Nucleus accumbens (tissue), 56 donors: ENCODE data around the gene MPHOSPH8.
A peak's percentile ranks its signal among the peaks of the same experiment; 100 is the strongest.

ENCODE experiments used
- DNase-seq, 56 donors: peaks; one replicate each; lab custom pipeline; 2025; lab: John Stamatoyannopoulos, UW

The MPHOSPH8 gene

GRCh38 chr13:19633479-19634255, at the start of gene MPHOSPH8:
Gene MPHOSPH8 (plus strand): TSS chr13:19633659. CDS start chr13:19633749, 90 bp downstream.
- DNase-seq, result peak; percentile 56 to 96 (median 91)

- DNase-seq, result no peak
Observed at GRCh38 chr13:19586904-19587634, 46.4 kb upstream of the MPHOSPH8 start.

GRCh38 chr13:19587635-19588300, 45.7 kb upstream of the MPHOSPH8 start:
- peak in 6 of 56 donors; percentile 1 to 11 (median 6) for DNase-seq

- DNase-seq, result no peak
Observed at GRCh38 chr13:19589312-19589711, 44.1 kb upstream of the MPHOSPH8 start.

GRCh38 chr13:19590423-19590822, 43.0 kb upstream of the MPHOSPH8 start:
- no peak for DNase-seq

- no peak for DNase-seq
Observed at GRCh38 chr13:19591864-19592263, 41.6 kb upstream of the MPHOSPH8 start.

- no peak for DNase-seq
Observed at GRCh38 chr13:19592657-19593180, 40.7 kb upstream of the MPHOSPH8 start.

GRCh38 chr13:19596086-19596485, 37.4 kb upstream of the MPHOSPH8 start:
- no peak for DNase-seq

- no peak for DNase-seq
Observed at GRCh38 chr13:19596960-19597361, 36.5 kb upstream of the MPHOSPH8 start.

- DNase-seq, result no peak
Observed at GRCh38 chr13:19597523-19597922, 35.9 kb upstream of the MPHOSPH8 start.

GRCh38 chr13:19601749-19602725, 31.4 kb upstream of the MPHOSPH8 start:
- no peak for DNase-seq

GRCh38 chr13:19604306-19604705, 29.2 kb upstream of the MPHOSPH8 start:
- DNase-seq, result no peak

- no peak for DNase-seq
Observed at GRCh38 chr13:19605161-19605955, 28.1 kb upstream of the MPHOSPH8 start.

GRCh38 chr13:19606152-19606551, 27.3 kb upstream of the MPHOSPH8 start:
- no peak for DNase-seq

GRCh38 chr13:19606737-19607136, 26.7 kb upstream of the MPHOSPH8 start:
- DNase-seq, result no peak

GRCh38 chr13:19607523-19608078, 25.9 kb upstream of the MPHOSPH8 start:
- DNase-seq, result no peak

GRCh38 chr13:19618977-19619376, 14.5 kb upstream of the MPHOSPH8 start:
- no peak for DNase-seq

- no peak for DNase-seq
Observed at GRCh38 chr13:19622193-19622592, 11.3 kb upstream of the MPHOSPH8 start.

GRCh38 chr13:19624265-19624664, 9.2 kb upstream of the MPHOSPH8 start:
- DNase-seq, result no peak
